Stimulated activated CD8-positive, alpha-beta memory T cell treated with anti-CD3 and anti-CD28 coated beads, Interleukin-4, amount 100 ng/mL, for 1 hour (primary cell): ENCODE measurements around the gene CYFIP1.

ENCODE experiments used
- DNase-seq, 2 donors: peaks; one replicate each; pipeline ENCODE4 v3.0.0-alpha.2; 2020; ENCODE audit warnings: low read depth in 2 of 2, low spot score in 1 of 2

The CYFIP1 gene

DNA sequence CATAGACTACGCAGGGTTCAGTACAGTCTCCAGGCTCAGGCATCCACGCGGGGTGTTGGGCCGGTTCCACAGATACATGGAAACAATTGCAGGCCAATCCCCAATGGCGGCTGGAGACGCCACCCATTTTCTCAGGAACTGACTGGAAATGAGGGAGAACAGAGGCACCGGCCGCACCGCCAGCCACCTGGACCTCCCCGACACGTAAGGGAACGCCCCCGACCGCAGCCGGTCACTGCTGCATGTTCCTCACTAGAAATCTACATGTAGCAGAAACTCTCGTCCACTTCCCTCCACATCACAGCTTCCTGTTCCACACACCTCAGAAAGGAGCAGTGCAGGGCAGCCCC lies 29.2 kb downstream of the CYFIP1 start:
- DNase-seq, result no peak

- DNase-seq, result no peak
Observed at GRCh38 chr15:22950256-22950990, 29.7 kb downstream of the CYFIP1 start.

GRCh38 chr15:22949074-22949547 lies 31.1 kb downstream of the CYFIP1 start:
- no peak for DNase-seq

DNA sequence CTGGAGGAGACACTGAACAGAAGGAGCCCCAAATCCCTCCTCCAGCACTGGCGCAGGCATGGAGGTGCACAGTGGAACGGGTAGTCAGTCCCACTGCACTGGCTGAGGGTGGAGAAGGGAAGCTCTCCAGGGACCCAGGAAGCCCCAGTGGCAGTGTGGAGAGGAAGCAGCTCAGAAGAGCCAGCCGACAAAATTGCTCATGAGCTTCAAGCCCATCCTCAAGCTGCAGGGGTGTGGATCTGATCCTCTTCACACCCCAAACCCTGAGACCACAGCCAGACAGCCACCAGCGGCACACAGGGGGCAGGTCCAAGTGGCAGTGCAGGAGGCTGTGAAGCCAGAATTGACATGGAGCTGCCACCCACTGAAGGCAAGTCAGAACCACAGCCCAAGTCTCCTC lies 32.1 kb downstream of the CYFIP1 start:
- no peak for DNase-seq

GRCh38 chr15:22947101-22948000 lies 32.8 kb downstream of the CYFIP1 start:
- DNase-seq, result no peak

- no peak for DNase-seq
Observed at GRCh38 chr15:22945071-22945470, 35.1 kb downstream of the CYFIP1 start.

DNA sequence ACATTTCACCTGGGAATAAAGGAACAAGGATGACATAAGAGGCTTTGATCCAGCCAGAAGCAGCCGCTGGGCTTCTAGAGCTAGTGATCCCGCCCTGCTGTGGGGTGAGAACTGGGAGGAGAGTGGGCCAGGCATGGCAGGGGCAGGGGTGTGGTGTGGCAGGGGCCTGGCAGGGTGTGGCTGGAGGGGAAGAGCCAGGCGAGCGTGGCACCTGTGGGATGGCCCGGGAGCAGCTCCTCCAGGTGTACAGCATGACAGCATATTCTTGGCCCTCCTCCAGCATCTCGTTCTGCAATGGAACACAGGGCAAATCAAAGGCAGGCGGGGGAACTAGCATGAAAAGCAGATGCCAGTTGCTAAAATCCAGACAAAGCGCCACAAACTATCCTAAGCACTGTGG lies 35.5 kb downstream of the CYFIP1 start:
- no peak for DNase-seq

- DNase-seq, result no peak
Observed at GRCh38 chr15:22942877-22943276, 37.3 kb downstream of the CYFIP1 start.

DNA sequence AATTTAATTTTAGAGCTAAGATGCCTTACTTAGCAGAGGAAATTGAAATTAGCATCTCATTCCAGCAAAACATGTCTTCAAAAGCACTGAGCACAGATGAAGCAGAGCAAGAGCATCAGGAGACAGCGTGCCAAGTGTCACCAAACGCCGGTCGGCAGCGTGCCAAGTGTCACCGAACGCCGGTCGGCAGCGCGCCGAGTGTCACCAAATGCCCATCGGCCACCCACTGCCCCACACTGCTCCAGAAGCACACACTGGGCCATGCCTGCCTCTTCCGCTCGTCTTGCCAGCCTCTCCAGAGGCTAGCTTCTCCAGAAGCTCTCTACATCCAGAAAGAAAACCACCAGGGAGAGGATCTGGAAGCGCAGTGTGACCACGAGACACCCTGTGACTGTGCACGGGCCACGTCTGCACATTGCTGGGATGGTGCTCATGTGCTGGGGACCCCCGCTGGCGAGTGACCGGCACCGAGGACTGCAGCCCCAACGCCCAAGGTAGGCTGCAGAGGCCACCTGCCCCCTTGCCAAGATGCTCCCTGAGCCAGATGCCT lies 37.8 kb downstream of the CYFIP1 start:
- no peak for DNase-seq

- DNase-seq, result no peak
Observed at GRCh38 chr15:22941179-22941578, 39.0 kb downstream of the CYFIP1 start.

DNA sequence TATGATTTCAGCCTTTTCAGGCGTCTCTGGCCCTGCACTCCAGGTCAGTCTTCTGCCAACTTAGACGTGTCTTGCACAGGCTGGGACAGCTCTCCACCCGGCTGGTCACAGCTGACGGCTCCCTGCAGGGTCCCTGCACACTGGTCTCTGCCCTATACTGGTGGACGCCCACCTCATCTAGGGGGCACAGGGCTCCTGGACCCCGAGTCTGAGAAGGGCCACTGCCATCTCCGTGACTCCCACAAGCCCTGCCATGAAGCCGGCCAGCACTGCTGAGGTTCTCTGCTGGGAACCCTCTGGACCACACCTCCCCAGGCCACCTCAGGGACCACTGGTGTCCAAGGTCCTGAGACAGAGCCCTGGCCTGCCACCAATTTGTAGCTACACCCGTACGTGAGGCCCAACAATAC lies 40.5 kb downstream of the CYFIP1 start:
- DNase-seq, result no peak

- DNase-seq, result no peak
Observed at GRCh38 chr15:22939051-22939450, 41.1 kb downstream of the CYFIP1 start.

DNA sequence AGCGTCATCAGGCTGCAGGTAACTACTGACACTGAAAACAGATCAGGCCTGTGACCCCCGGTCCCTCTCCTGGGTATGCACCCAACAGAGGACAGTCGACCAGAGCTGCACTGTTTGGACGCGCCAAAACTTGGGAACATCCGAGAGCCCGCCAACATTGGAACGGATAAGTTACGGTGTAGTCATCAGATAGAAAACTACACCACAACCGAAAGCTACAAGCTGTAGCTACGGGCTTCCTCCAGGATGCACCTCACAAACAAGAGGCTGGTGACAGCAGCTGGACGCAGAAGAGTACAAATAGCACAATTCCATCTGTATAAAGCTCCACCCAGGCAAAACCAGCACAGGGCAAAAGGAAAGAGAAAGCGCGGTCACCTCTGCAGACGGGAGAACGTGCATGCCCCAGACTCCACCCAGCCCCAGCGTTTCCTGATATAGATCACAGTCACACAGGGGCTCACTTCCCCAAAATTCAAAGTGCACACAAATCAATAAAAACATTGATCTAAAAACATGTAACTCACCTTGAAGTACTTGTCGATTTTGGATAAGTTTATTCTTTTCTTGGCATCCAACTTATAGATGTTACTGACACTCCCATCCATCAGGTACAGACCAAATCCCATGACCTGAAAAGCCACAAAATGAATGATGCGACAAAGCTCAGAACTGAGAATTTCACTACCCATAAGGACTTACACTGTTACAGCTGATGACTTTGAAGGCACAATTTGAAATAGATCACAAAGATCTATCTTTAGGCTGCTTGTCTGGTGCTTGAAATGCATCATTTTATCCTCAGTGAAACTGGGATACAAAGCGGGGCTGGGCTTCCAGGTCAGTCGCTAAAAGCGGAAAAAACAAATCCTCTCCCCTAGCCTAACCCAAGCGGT lies 43.3 kb downstream of the CYFIP1 start:
- no peak for DNase-seq

DNA sequence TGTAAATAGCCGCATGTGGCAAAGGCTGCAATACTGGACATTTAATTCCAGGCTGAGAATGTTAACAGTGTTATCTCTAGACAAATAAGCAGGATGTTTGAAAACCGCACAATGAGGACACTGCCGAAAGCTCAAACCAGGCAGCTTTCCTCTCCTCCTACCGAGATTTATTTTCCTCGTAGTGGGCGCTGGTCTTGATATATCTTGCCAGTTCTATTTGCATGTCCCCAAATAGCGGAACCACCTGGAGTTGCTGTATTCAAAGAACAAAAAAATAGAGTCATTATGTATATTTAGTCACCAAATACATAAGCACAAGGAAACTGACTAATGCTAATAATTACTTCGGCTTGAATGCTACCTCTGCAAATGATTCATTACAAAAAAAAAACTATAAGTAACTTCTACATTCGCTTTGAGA lies 46.5 kb downstream of the CYFIP1 start:
- DNase-seq, result no peak

DNA sequence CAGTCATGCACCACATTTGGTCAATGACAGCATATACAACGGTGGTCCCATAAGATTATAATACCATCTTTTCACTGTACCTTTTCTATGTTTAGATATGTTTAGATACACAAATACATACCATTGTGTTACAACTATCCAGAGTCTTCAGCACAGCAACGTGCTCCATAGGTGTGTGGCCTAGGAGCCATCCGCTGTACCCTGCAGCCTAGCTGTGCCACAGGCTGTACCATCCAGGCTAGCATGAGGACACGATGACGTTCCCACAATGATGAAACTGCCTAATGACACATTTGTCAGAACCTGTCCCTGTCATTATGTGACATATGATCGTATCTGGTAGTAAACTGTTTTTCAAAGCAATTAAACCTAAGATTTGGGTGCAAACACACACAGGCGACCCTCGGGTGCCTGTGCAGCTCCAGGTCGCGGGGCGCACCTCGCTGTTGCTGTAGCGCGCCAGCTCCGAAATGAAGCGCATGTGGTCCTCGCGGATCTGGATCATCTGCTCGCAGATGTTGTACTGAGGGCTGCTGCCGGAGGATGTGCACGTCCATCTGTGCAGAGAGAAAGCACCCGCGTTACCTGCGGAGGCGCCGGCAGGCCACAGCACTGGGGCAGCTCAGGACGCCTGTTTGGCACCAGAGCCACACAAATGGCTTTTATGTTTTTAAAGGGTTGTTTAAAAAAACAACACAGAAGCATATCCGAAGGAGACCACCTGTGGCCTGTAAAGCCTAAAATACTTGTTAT lies 48.2 kb downstream of the CYFIP1 start:
- DNase-seq, result no peak

GRCh38 chr15:22930782-22931484 lies 49.2 kb downstream of the CYFIP1 start:
- no peak for DNase-seq

DNA sequence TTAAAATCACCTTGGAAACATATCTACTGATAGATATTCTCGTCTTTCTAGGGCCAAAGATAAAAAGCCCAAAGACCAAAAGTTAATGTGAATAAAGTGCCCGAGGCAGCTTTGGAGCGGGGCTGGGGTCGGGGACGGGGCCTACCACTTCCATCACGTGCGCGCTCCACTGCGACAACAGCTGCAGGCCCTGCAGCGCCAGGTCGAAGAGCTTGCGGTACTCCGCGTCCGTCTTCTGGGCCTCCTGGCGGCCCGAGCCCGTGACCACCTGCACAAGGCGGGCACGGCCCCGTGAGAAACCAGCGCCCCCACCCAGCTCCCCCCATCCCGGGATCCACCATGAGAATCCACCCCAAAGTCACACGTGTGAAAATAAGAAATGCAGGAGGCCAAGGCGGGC lies 52.4 kb downstream of the CYFIP1 start:
- no peak for DNase-seq

DNA sequence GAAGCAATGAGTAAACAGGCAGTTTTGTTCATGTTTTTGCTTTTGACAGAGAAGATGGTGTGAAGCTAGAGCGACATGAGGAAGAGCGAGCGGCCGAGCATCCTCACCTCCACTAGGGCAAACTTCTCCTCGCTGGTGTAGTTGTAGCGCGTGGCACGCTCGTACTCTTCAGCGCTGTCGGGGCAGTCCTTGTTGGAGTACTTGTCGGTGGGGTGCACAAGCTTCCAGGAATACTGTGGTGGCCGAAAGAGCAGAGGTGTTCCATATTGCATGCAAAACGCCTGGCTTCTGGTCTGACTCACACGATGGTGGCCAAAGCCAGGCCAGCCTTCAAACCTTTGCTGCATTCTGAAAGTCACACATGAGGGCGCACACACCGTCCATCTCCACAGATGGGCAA lies 54.3 kb downstream of the CYFIP1 start:
- no peak for DNase-seq

- no peak for DNase-seq
Observed at GRCh38 chr15:22922003-22922402, 58.2 kb downstream of the CYFIP1 start.

DNA sequence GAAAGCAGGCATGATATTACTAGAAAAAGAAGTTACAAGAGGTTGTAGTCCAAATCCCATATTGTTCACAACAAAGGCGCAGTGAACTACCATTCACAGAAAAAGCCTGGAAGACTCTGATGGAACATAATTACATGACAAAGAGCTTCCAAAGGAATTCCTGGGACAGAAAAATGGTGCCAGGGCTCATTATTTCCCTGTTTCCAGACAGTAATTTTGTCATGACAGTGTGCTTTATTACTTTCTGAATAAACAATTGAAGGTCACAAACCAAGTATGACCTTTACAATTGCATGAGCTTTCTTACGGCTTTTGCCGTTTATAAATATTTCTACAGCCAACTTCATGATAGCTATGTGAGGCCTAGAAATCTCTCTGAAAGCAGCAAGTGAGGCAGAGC lies 61.0 kb downstream of the CYFIP1 start:
- DNase-seq, result no peak
